Natural killer cell (primary cell): ENCODE results near the gene FFAR4. TPM values are rescaled to one million over a fixed set of nuclear protein-coding genes. Genes with fewer than 3 reads are reported as not detected.

Experiments used
- ATAC-seq, 3 donors: fragments of 150-1000 bp in 2 of 3; fragments of 200-7000 bp in 1 of 3; cut with Tn5 transposase; 1 replicate in 1 of 3; 2 replicates in 2 of 3; pipeline ENCODE4 v1.10.0; 2021; ENCODE audit warnings: mild to moderate bottlenecking in 2 of 3, moderate library complexity in 2 of 3
- DNase-seq, 2 donors: peaks; one replicate each; pipeline versions ENCODE4 v3.0.0 to v3.0.0-alpha.2; 2013 to 2021; ENCODE audit warnings: mixed read lengths in 1 of 2
- H3K27ac ChIP-seq: one replicate; pipeline ENCODE4 v1.5.1; 2013; ENCODE audit warnings: mild to moderate bottlenecking, low read length
- H3K27me3 ChIP-seq: one replicate; pipeline ENCODE4 v1.6.1; 2013; ENCODE audit warnings: low read length; ENCODE audit not compliant: control insufficient read depth, insufficient read depth
- H3K36me3 ChIP-seq: one replicate; pipeline ENCODE4 v1.6.1; 2013; ENCODE audit warnings: low read length; ENCODE audit not compliant: control insufficient read depth, insufficient read depth
- H3K4me1 ChIP-seq: one replicate; pipeline ENCODE4 v1.6.1; 2013; ENCODE audit warnings: low read length; ENCODE audit not compliant: control insufficient read depth, insufficient read depth
- H3K4me3 ChIP-seq: one replicate; pipeline ENCODE4 v1.5.1; 2013; ENCODE audit warnings: low read length
- H3K9me3 ChIP-seq: one replicate; pipeline ENCODE4 v1.6.1; 2013; ENCODE audit warnings: low read length; ENCODE audit not compliant: control insufficient read depth, insufficient read depth
- H3K27ac Mint-ChIP-seq, 2 donors: one replicate each; pipeline ENCODE4 v1.8.0; 2022; ENCODE audit warnings: mild to moderate bottlenecking in 2 of 2, mixed read lengths in 2 of 2, moderate library complexity in 1 of 2
- H3K27me3 Mint-ChIP-seq, 2 donors: one replicate each; pipeline ENCODE4 v1.8.0; 2022; ENCODE audit warnings: low read depth in 2 of 2, mixed read lengths in 2 of 2
- H3K36me3 Mint-ChIP-seq: one replicate; pipeline ENCODE4 v1.8.0; 2022; ENCODE audit warnings: mixed read lengths
- H3K4me1 Mint-ChIP-seq, 2 donors: one replicate each; pipeline ENCODE4 v1.8.0; 2022; ENCODE audit warnings: mixed read lengths in 2 of 2
- H3K4me3 Mint-ChIP-seq: one replicate; pipeline ENCODE4 v1.8.0; 2022; ENCODE audit warnings: mild to moderate bottlenecking, moderate library complexity, mixed read lengths
- H3K9me3 Mint-ChIP-seq, 2 donors: one replicate each; pipeline ENCODE4 v1.8.0; 2022; ENCODE audit warnings: mixed read lengths in 2 of 2
- CTCF ChIP-seq: fragments of 200-600 bp; IDR thresholded peaks from one replicate; pipeline ENCODE4 v1.8.0; 2022; ENCODE audit warnings: antibody characterized with exemption
- WGBS: methylation state at CpG from one replicate; pipeline ENCODE4 v1.1.7; 2013; ENCODE audit warnings: missing lambda C conversion rate; ENCODE audit not compliant: insufficient coverage; 5-methylcytosine and 5-hydroxymethylcytosine counted together
- intact Hi-C: fragments of 100-400 bp; cut with micrococcal nuclease; formaldehyde crosslinking; loops from one replicate; pipeline ENCODE4 v1.14.2; 2022
- total RNA-seq, 4 donors: library from RNA; stranded (reverse); fragments of 120-200 nt in 1 of 4; gene quantifications; one replicate each; pipeline versions ENCODE4 v1.2.3 to v1.2.4, GENCODE V29; 2013 to 2022

The FFAR4 gene
- total RNA-seq, 3 donors from 2014 or later (not counting 1 experiment from before 2014, with no cell fraction given), result not detected

- DNase-seq (no peak), ATAC-seq (no peak)
- Mint-ChIP-seq H3K4me1 (no peaks in the 10 kb centered on the region), H3K27me3 (peaks cover 2 to 13% of the 10 kb centered on the region in 2 donors), H3K9me3 (no peaks in the 10 kb centered on the region), H3K27ac (no peak overlapping the region), H3K4me3 (no peak overlapping the region), H3K36me3 (no peaks in the 10 kb centered on the region)
- H3K36me3 ChIP-seq, result no peaks in the 10 kb centered on the region
- intact Hi-C loops, result no loop called here
- no peak overlapping the region for H3K27ac ChIP-seq
- TF ChIP-seq CTCF, result no peak
- H3K9me3 ChIP-seq, result no peaks in the 10 kb centered on the region
- 95% methylated on average over 1 of the region's 1 CpG for WGBS
- no peak overlapping the region for H3K4me3 ChIP-seq
- no peaks in the 10 kb centered on the region for H3K4me1 ChIP-seq
- H3K27me3 ChIP-seq, result no peaks in the 10 kb centered on the region
Measured at GRCh38 chr10:93622942-93623341, 56.5 kb downstream of the FFAR4 start.

DNA sequence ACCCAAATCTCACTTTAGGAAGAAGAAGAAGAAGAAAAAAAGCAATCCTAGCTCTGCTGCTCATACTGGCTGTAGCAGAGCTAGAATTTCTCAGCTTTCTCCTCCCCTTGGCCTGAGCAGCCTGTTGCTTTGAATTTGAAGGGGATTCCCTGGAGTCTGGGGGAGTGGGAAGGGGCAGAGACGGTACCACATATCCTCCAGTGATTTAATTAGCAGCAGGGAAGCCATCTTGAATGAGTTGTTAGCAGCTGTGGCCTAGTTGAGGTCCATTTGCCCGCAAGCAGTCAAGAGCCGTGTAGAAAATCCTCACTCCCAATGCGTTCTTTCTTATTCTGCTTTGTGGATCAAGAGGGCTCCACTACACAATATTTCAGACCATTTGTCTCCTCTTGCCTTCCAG, 62.4 kb downstream of the FFAR4 start:
- H3K4me1 ChIP-seq, result no peaks in the 10 kb centered on the region
- no peaks in the 10 kb centered on the region for H3K4me1 Mint-ChIP-seq
- H3K27me3 Mint-ChIP-seq, result peaks cover 0 to 12% of the 10 kb centered on the region in 2 donors
- no peak overlapping the region for H3K27ac Mint-ChIP-seq
- H3K27me3 ChIP-seq, result no peaks in the 10 kb centered on the region
- 91% methylated on average over 4 of the region's 4 CpGs for WGBS
- no peak for DNase-seq
- H3K4me3 ChIP-seq, result no peak overlapping the region
- no peak overlapping the region for H3K27ac ChIP-seq
- H3K36me3 ChIP-seq, result no peaks in the 10 kb centered on the region
- no peak overlapping the region for H3K4me3 Mint-ChIP-seq
- ATAC-seq, result no peak
- H3K9me3 ChIP-seq, result no peaks in the 10 kb centered on the region
- H3K36me3 Mint-ChIP-seq, result no peaks in the 10 kb centered on the region
- no peaks in the 10 kb centered on the region for H3K9me3 Mint-ChIP-seq
- intact Hi-C loops, result no loop called here
- TF ChIP-seq CTCF, result no peak

GRCh38 chr10:93629647-93630305, 63.3 kb downstream of the FFAR4 start:
- H3K9me3 Mint-ChIP-seq, result no peaks in the 10 kb centered on the region

More at GRCh38 chr10:93629647-93630305, 63.3 kb downstream of the FFAR4 start:
- no peaks in the 10 kb centered on the region for H3K36me3 ChIP-seq
- TF ChIP-seq CTCF, result no peak
- intact Hi-C loops, result no loop called here
- no peaks in the 10 kb centered on the region for H3K9me3 ChIP-seq
- no peaks in the 10 kb centered on the region for H3K27me3 ChIP-seq
- H3K4me1 ChIP-seq, result no peaks in the 10 kb centered on the region
- WGBS, result 73% methylated on average over 7 of the region's 7 CpGs
- H3K36me3 Mint-ChIP-seq, result no peaks in the 10 kb centered on the region
- H3K4me1 Mint-ChIP-seq, result no peaks in the 10 kb centered on the region
- no peak overlapping the region for H3K27ac ChIP-seq
- no peak overlapping the region for H3K4me3 ChIP-seq
- no peak overlapping the region for H3K4me3 Mint-ChIP-seq
- H3K27ac Mint-ChIP-seq, result no peak overlapping the region
- ATAC-seq (no peak), DNase-seq (no peak)
- H3K27me3 Mint-ChIP-seq, result peaks cover 0 to 18% of the 10 kb centered on the region in 2 donors
